CD4-positive, alpha-beta T cell (primary cell): ENCODE measurements around the gene LRRC10. TPM values are rescaled to one million over a fixed set of nuclear protein-coding genes. Genes with fewer than 3 reads are reported as not detected.

Source experiments
- ATAC-seq: fragments of 200-7000 bp; cut with Tn5 transposase; one replicate; pipeline ENCODE4 v1.10.0; 2022; ENCODE audit warnings: mild to moderate bottlenecking; ENCODE audit not compliant: poor library complexity
- CTCF ChIA-PET: fragments of 350-600 bp; sonication (Branson Sonifier 250); formaldehyde crosslinking; loops from one replicate; lab custom pipeline; 2021; ENCODE audit warnings: antibody characterized with exemption, inconsistent platforms; lab: Charles Lee
- POLR2A ChIA-PET: fragments of 350-600 bp; sonication (Branson Sonifier 250); formaldehyde crosslinking; loops from one replicate; lab custom pipeline; 2021; ENCODE audit warnings: antibody characterized with exemption, inconsistent platforms; lab: Charles Lee
- DNase-seq, 14 experiments: peaks; one replicate each; pipeline ENCODE4 v3.0.0-alpha.2; 2013 to 2020; ENCODE audit warnings: mixed read lengths in 2 of 14
- H3K27ac ChIP-seq, 2 donors: one replicate each; pipeline versions ENCODE4 v1.5.1 to v1.7.0; 2013; ENCODE audit warnings: low read length in 2 of 2, low read depth in 1 of 2, mild to moderate bottlenecking in 1 of 2
- H3K27me3 ChIP-seq, 2 experiments: 1 replicate in 1 of 2; 2 replicates in 1 of 2; pipeline versions ENCODE4 v1.6.1 to v1.7.0; 2013; ENCODE audit warnings: low read length in 2 of 2, control low read depth in 1 of 2, mild to moderate bottlenecking in 1 of 2, moderate library complexity in 1 of 2; ENCODE audit not compliant: insufficient read depth in 2 of 2, control insufficient read depth in 1 of 2
- H3K36me3 ChIP-seq: one replicate; pipeline ENCODE4 v1.6.1; 2013; ENCODE audit warnings: low read length, control low read depth; ENCODE audit not compliant: insufficient read depth
- H3K4me1 ChIP-seq: one replicate; pipeline ENCODE4 v1.6.1; 2013; ENCODE audit warnings: low read length, control low read depth; ENCODE audit not compliant: insufficient read depth
- H3K4me3 ChIP-seq: one replicate; pipeline ENCODE4 v1.5.1; 2013; ENCODE audit warnings: mild to moderate bottlenecking, low read length, moderate library complexity
- H3K9me3 ChIP-seq, 2 experiments: 1 replicate in 1 of 2; 2 replicates in 1 of 2; pipeline versions ENCODE4 v1.6.1 to v1.7.0; 2013; ENCODE audit warnings: low read length in 2 of 2, mild to moderate bottlenecking in 2 of 2, control low read depth in 1 of 2, moderate library complexity in 1 of 2; ENCODE audit not compliant: control insufficient read depth in 1 of 2, insufficient read depth in 1 of 2
- H3K27ac Mint-ChIP-seq: one replicate; pipeline ENCODE4 v1.8.0; 2020; ENCODE audit warnings: mixed read lengths
- H3K27me3 Mint-ChIP-seq: one replicate; pipeline ENCODE4 v1.8.0; 2021; ENCODE audit warnings: mixed read lengths
- H3K36me3 Mint-ChIP-seq: one replicate; pipeline ENCODE4 v1.8.0; 2021; ENCODE audit warnings: low read depth, mixed read lengths
- H3K4me1 Mint-ChIP-seq: one replicate; pipeline ENCODE4 v1.8.0; 2021; ENCODE audit warnings: low read depth, mixed read lengths
- H3K4me3 Mint-ChIP-seq: one replicate; pipeline ENCODE4 v1.8.0; 2020; ENCODE audit warnings: mild to moderate bottlenecking, mixed read lengths
- H3K9me3 Mint-ChIP-seq: one replicate; pipeline ENCODE4 v1.8.0; 2020; ENCODE audit warnings: mixed read lengths
- intact Hi-C, 2 experiments: fragments of 100-400 bp; cut with DNase I in 1 of 2; cut with micrococcal nuclease in 1 of 2; formaldehyde crosslinking; loops; one replicate each; pipeline versions ENCODE4 v1.15.1 to v1.9.0; 2023 to 2025; cut with DNase I, micrococcal nuclease
- total RNA-seq, 174 experiments: library from RNA in 2 of 174; stranded (reverse) in 2 of 174; gene quantifications; one replicate each; pipeline ENCODE4 v1.2.3 and lab custom pipeline; 2021 to 2026
- TF ChIP-seq, protein P1 (sequence below): fragments of 200-600 bp; IDR thresholded peaks from one replicate; pipeline ENCODE4 v1.8.0; 2022; ENCODE audit warnings: antibody characterized with exemption, mild to moderate bottlenecking

The LRRC10 gene
- total RNA-seq, 2 experiments from 2014 or later = not detected

DNA sequence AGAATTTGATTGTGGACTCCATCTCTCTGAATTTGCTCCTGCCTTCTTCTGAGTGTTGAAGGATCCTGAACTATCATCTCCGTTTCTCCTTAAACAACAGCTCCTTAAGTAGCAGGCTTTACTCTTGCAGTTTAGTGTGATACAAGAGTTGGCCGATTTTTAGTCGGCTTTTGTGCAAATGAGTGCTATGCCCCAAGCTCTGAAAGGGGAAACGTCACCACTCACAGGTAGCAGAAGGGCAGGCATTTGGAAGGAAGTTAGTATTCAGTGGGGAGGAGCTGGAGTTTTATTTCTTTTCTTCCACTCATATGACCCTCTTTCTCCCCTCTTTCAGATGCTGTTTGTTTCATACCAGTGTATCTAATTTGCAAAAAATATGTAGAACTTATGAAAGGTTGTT is 36.5 kb upstream of the LRRC10 start:
- TF ChIP-seq, protein P1, sequence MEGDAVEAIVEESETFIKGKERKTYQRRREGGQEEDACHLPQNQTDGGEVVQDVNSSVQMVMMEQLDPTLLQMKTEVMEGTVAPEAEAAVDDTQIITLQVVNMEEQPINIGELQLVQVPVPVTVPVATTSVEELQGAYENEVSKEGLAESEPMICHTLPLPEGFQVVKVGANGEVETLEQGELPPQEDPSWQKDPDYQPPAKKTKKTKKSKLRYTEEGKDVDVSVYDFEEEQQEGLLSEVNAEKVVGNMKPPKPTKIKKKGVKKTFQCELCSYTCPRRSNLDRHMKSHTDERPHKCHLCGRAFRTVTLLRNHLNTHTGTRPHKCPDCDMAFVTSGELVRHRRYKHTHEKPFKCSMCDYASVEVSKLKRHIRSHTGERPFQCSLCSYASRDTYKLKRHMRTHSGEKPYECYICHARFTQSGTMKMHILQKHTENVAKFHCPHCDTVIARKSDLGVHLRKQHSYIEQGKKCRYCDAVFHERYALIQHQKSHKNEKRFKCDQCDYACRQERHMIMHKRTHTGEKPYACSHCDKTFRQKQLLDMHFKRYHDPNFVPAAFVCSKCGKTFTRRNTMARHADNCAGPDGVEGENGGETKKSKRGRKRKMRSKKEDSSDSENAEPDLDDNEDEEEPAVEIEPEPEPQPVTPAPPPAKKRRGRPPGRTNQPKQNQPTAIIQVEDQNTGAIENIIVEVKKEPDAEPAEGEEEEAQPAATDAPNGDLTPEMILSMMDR = no peak
- no peaks in the 10 kb centered on the region for H3K9me3 Mint-ChIP-seq
- H3K4me1 ChIP-seq = no peaks in the 10 kb centered on the region
- DNase-seq (no peak), ATAC-seq (no peak)
- intact Hi-C loops = no loop called here
- H3K36me3 Mint-ChIP-seq = no peaks in the 10 kb centered on the region
- H3K27ac Mint-ChIP-seq = no peak overlapping the region
- H3K27me3 ChIP-seq = no peaks in the 10 kb centered on the region
- no peak overlapping the region for H3K27ac ChIP-seq
- ChIA-PET POLR2A (no interaction called here), CTCF (no interaction called here)
- H3K4me3 Mint-ChIP-seq = no peak overlapping the region
- H3K36me3 ChIP-seq = no peaks in the 10 kb centered on the region
- no peaks in the 10 kb centered on the region for H3K9me3 ChIP-seq
- peaks cover 8% of the 10 kb centered on the region for H3K27me3 Mint-ChIP-seq
- H3K4me3 ChIP-seq = no peak overlapping the region
- no peaks in the 10 kb centered on the region for H3K4me1 Mint-ChIP-seq

GRCh38 chr12:69645031-69645430 is 34.3 kb upstream of the LRRC10 start:
- no peak for ATAC-seq
- Mint-ChIP-seq H3K36me3 (no peaks in the 10 kb centered on the region), H3K4me3 (no peak overlapping the region), H3K4me1 (no peaks in the 10 kb centered on the region), H3K27me3 (peaks cover 8% of the 10 kb centered on the region), H3K27ac (no peak overlapping the region), H3K9me3 (no peaks in the 10 kb centered on the region)
- intact Hi-C loops = no loop called here
- POLR2A ChIA-PET = no interaction called here
- CTCF ChIA-PET = interaction anchor here (1.2 kb wide), 1 partner anchor 10 kb away, joined by 3 read pairs; no protein-coding TSS in a partner anchor
- Histone ChIP-seq H3K4me3 (no peak overlapping the region), H3K9me3 (no peaks in the 10 kb centered on the region), H3K36me3 (no peaks in the 10 kb centered on the region), H3K4me1 (no peaks in the 10 kb centered on the region), H3K27me3 (no peaks in the 10 kb centered on the region), H3K27ac (no peak overlapping the region)
- no peak for DNase-seq
- TF ChIP-seq, protein P1 = no peak

GRCh38 chr12:69644511-69644910 is 33.8 kb upstream of the LRRC10 start:
- Histone ChIP-seq H3K9me3 (no peaks in the 10 kb centered on the region), H3K27ac (no peak overlapping the region), H3K4me1 (no peaks in the 10 kb centered on the region), H3K36me3 (no peaks in the 10 kb centered on the region), H3K27me3 (no peaks in the 10 kb centered on the region), H3K4me3 (no peak overlapping the region)
- DNase-seq = no peak
- H3K4me1 Mint-ChIP-seq = no peaks in the 10 kb centered on the region
- no peak for ATAC-seq
- POLR2A ChIA-PET = no interaction called here
- no peaks in the 10 kb centered on the region for H3K36me3 Mint-ChIP-seq
- no peak overlapping the region for H3K4me3 Mint-ChIP-seq
- peaks cover 8% of the 10 kb centered on the region for H3K27me3 Mint-ChIP-seq
- no peak overlapping the region for H3K27ac Mint-ChIP-seq
- CTCF ChIA-PET = interaction anchor here (1.2 kb wide), 1 partner anchor 11 kb away, joined by 3 read pairs; no protein-coding TSS in a partner anchor
- intact Hi-C loops = no loop called here
- H3K9me3 Mint-ChIP-seq = no peaks in the 10 kb centered on the region
- TF ChIP-seq, protein P1 = no peak
